GM19455 (cell line): ENCODE data around the gene ABHD2.
"Not testable (repeated sequence)": the region's sequence is repeated elsewhere in the genome, so short reads cannot be mapped to it uniquely, and the experiment has no call there.

ENCODE experiments used
- ATAC-seq: cut with Tn5 transposase; IDR thresholded peaks from one replicate; pipeline ENCODE4 v1.9.1; 2021; ENCODE audit not compliant: unreplicated experiment

ABHD2 gene

DNA sequence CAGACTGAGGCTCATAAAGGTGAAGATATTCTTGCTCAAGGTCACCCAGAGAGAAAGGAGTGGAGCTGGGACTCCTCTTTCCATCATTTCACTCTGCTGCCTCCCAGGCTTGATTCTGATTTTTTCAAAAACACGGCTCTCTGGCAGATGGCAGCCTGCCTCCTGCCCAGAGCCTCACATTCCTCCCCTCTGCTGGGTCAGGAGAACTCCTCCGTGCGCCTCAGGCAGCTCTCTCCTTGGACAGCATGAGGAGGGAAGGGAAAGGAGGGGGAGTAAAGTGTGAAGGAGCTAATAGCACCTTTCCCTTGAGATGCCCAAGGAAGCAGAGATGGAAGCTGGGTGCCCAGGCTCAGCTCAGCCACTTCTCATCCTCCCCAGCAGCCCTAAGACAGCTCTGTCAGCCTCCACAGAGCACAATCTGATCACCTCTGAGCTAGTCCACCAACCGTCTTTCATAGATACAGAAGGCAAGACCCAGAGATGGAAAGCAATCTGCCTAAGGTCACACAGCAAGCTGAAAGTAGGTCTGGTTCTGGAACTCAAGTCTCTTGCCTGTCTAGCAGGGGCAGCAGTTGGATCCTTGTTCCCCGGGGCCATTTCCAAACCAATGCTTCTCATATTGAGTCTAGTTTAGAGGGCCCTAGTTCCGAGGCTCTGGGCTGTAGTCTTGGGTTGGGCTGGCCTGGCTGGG lies 129.6 kb downstream of the ABHD2 start:
- no peak for ATAC-seq

DNA sequence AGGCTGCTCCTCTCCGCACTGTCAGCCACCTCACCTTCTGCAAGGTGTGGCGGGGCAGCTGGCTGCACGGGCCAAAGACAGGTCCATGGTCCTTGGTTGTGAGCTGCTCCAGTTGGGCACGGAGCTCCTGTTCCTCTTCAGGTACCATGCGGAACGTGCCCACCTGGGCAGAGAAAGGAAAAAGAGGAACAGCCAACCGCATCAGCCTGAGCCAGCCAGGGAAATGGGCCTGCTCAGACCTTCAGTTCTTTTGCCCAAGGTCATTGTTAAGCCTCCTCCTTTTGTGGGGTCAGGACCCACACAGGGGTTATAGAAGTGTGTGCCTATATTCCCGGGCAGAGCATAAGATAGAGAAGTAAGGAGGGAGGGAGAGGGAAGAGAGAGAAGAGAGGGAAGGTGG lies 130.3 kb downstream of the ABHD2 start:
- no peak for ATAC-seq

DNA sequence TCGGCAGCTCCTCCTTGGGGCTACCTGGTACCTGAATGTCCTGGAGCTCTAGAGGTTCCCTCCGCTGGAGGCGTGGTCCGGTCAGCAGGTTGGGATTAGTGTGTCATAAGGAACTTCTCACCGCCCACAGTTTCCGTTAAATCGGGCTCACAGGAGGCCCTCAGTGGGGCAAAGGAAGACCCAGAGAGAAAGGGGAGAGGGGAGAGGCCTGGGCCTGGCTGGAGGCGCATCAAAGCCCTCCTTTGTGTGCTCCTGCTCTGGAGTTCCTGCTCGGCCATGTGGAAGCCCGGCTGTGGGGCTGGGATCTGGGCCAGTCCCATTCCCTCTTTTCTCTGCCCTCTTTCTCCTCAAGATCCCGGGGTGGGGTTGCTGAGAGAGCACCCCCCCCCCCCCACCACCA lies 133.3 kb downstream of the ABHD2 start, which contains the start of gene RLBP1:
Gene RLBP1, minus strand, starts transcription at position 37 of the 400 bp plus-strand sequence. CDS start 2,604 bp downstream, outside the sequence.
- no peak for ATAC-seq

DNA sequence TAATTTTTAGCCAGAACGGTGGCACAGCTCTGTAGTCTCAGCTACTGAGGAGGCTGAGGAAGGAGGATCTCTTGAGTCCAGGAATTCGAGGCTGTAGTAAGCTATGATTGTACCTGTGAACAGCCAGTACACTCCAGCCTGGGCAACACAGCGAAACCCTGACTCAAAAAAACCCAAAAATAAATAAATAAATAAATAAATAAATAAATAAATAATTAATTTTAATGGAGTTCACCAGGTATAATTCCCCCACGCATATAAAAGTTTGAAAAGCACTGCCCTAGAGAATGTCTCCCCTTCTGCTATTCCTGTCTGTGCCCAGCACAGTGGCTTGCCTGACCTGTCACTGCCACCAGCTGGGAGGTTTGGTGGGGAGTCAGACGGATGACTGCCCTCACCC lies 137.3 kb downstream of the ABHD2 start:
- ATAC-seq = no peak

DNA sequence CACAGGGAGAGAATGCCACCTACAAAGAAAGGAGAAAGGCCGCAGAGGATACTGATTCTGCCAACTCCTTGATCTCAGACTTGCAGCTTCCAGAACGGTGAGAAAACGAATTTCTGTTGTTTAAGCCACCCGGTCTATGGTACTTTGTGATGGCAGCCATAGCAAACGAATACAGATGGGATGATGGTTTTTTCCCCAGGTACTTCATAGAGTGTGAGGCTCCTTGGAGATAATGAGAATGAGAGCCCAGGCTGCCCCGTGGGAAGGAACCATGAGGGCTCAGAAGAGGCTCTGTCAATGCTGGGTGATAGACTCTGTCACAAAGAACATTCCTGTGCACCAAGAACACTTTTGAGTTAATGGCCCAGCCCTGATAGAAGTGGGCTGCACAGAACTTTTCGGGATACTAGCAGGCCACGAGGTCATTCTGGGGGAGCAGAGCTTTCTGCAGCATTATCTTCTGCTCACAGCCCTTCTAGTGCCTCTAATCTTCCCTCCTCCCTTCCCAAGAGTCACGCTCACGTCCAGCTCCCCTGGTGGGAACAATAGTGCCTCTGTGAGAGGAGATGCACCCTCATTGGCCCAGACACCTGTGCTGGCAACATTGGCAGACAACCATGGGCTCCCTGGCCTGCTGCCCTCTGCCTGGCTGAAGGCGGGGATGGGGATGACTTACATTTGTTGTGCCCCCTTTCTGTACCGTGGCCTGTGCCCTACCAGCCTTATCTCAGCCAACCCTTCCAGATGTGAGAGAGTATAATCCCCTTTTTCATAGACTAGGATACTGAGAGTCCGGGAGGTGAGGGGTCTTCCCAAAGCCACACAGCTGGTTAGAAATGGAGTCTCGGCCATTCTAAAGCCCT lies 138.3 kb downstream of the ABHD2 start:
- no peak for ATAC-seq

DNA sequence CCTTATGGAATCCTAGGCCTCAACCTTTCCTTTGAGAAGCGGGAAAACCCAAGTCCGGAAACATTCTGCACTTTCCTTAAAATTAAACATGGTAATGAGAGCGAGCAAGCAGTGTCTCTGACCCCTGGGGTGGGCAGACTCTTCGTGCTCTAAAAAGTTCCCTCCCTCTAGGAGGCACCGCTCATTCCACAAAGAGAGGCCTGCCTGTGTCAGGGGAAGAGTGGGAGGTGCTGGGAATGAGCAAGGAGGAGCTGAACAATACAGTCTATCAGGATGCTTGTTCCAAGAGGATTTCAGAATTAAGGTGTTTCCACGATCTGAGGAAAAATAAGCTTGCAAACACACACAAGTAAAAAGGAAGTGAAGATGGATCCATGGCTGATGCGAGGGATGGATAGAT lies 139.2 kb downstream of the ABHD2 start:
- ATAC-seq = no peak

DNA sequence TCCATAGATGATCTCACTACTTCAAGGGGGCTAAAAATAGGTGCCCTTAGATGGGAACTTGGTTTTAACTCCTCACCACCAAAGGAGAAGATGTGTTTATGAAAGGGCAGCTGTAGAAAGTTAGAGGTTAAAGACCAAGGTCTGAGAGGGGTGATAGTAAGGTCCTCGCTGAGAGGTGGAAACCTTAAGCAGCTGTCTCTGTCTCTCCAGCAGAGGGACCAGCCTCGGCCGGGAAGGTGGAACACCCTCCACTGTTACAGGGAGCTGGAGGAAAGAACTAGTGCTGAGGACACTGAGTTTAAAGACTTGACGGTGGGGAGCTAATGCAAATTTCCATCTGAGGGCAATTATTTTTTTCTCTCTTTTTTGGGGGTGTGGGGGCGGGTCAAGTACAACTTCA lies 142.0 kb downstream of the ABHD2 start:
- no peak for ATAC-seq

DNA sequence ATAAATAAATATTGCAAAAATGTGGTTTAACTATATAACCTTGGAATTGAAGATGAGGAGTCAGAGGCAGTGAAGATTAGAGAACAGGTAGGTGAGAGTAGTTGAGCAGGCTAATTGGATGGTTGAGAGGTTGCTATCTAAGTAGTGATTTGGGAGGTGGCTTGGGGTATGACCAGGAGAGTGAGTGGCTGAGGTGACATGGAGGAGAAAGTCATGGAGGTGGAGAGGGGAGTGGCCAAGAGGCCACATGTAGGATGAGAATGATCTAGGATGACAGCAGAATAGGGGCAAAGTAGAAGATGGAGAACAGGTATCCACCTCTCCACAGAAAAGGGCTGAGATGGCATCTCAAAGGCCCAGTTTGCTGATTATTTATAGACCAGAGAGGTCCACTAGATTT lies 143.6 kb downstream of the ABHD2 start:
- ATAC-seq = no peak

DNA sequence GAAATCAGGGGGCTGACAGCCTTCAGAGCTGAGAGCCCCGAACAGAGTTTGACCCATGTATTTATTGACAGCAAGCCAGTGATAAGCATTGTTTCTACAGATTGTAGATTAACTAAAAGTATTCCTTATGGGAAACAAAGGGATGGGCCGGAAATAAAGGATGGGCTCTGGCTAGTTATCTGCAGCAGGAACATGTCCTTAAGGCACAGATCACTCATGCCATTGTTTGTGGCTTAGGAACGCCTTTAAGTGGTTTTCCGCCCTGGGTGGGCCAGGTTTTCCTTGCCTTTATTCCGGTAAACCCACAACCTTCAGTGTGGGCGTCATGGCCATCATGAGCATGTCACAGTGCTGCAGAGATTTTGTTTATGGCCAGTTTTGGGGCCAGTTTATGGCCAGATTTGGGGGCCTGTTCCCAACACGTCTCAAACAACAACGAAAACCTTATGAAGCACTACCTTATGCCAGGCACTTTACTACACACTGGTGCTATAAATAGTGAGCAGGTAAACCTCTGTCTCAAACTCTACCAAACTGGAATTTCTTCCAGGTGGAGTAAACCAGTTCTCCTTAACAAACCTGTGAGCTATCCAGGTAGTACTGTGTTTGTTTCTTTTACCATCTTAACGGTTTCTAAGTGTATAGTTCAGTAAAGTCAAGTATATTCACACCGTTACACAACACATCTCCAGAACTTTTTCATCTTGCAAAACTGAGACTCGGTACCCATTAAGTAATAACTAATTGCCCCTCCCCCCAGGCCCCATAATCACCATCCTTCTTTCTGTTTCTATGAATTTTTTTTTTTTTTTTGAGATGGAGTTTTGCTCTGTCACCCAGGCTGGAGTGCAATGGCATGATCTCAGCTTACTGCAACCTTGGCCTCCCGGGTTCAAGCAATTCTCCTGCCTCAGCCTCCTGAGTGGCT lies 151.9 kb downstream of the ABHD2 start:
- not testable (repeated sequence) for ATAC-seq

DNA sequence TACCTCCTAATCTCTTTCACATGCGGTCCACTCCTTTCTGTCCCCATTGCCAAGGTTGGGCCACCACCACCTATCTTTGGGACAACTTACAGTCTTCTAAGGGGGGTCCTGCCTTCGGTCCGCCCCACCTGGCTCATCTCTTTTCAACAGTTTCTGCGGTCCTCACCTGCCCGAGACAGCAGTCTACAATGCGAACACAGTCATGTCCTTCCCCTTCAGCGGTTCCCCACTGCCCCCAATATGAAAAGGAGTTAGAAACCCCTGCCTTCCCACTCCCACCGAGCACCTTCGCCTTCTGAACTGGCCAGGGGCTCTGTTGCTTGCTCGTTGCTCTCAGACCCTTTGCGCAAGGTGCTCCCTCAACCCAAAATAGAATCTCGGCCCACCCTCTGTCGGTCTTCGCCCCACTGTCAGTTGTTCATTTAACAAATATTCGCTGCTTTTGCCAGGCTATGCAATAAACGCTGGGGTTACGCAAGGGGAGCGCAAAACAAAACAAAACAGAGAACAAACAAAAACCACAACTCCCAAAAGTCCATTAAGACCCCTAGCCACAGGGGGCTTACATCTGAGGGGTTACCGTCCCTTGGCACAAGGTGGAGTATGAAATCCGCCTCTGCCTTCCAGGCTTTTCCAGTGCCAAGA lies 154.9 kb downstream of the ABHD2 start:
- ATAC-seq = no peak

DNA sequence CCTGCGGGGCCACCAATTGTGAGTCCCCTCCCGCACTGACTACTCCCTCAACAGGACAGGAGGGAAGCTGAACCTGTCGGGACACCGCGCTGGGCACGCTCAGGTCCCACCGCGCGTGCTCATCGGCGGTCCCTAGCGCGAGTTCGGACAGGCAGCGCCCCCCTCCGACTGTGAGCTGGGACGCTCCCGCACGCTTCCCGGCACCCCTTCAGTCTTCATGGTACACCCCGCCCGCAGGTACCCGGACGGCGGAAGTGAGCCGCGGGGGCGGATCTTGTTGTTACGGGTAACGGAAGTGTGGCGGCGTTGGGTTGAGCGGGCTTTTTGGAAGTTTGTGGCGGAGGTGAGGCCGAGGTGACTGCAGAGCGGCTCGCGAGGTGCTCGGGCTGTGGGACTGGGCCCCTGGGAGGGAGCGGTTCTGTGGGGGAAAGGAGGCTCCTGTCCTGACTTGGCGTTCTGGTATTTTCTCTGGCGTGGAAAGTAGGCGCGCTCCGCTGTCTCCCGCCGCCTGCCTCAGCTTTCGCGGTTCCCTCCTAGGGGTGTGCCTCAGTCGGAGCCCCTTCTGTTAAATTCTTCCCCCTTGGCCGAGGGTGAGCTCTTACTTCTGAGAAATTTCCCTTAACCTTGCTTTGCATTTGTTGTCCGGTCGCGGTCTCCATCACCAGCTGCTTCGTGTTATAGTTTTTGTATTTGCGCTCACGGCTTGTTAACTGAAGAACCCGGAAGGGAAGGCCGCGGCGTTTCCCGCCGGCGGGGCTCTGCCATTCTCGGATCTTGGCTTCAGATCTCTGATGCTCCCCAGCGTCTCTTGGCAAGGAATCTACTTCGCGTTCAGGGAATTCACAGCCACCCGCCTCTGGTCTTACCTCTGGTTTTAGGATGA lies 155.7 kb downstream of the ABHD2 start, which contains the start of gene FANCI:
Gene FANCI, plus strand, starts transcription at position 289 of the 883 bp plus-strand sequence. CDS start 3,669 bp downstream, outside the sequence.
- peak; percentile 90 for ATAC-seq

DNA sequence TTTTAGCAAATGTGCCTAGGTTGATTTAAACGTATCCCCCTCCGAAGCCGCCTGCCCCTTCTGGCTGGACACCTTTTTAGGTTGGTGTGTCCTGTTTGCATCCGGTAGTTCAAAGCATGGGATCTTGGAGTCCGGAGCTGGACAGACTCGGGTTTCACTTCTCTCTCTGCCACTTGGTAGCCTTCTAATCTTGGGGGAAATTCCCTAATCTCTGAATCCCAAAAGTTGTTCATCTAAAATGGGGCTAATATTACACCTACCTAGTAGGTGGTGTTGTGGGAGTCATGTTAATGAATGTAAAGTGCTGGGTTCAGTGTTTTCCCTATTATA lies 156.3 kb downstream of the ABHD2 start:
- peak; percentile 11 for ATAC-seq

DNA sequence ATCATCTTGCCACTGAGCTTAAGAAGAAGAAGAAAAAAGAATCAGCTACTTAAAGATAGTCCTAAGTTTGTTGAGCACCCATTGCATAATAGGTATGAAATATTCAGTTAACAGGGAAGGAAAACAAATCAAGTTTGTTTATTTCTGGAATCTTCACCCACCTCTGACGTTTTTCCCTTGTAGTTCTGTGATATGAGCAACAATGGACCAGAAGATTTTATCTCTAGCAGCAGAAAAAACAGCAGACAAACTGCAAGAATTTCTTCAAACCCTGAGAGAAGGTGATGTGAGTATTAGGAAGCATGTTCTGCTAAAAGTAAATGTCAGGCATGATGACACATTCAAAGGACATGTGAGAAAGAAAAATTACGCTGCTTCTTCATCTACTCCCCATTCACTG lies 159.2 kb downstream of the ABHD2 start:
- no peak for ATAC-seq

DNA sequence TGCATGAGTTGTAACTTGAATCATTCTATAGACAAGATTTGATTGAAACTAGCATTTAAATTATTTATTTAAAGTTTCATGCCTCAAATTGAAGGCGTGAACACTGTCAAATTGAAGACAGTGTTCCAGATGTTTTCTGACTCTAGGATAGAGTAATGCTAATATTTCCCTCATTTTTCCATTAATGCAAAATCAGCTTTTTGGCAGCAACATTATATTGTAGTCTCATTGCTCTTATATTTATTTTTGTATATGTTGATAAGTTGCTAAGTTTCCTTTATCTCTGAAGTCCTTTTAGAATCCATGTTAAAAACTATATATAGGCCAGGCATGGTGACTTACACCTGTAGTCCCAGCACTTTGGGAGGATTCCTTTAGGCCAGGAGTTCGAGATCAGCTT lies 160.3 kb downstream of the ABHD2 start:
- no peak for ATAC-seq

DNA sequence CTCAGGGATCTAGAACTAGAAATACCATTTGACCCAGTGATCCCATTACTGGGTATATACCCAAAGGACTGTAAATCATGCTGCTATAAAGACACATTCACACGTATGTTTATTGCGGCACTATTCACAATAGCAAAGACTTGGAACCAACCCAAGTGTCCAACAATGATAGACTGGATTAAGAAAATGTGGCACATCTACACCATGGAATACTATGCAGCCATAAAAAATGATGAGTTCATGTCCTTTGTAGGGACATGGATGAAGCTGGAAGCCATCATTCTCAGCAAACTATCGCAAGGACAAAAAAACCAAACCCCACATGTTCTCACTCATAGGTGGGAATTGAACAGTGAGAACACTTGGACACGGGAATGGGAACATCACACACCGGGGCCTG lies 161.9 kb downstream of the ABHD2 start:
- not testable (repeated sequence) for ATAC-seq
